Thoracic aorta (tissue), 2 donors: ENCODE measurements around the gene NPEPL1. TPM values are rescaled to one million over a fixed set of nuclear protein-coding genes. Genes with fewer than 3 reads are reported as not detected.

Source experiments
- ATAC-seq: fragments of 150-250 bp; one replicate; pipeline ENCODE4 v1.8.0; 2017; ENCODE audit warnings: low read depth; ENCODE audit not compliant: insufficient number of reproducible peaks, low FRiP score
- DNase-seq: peaks from one replicate; pipeline ENCODE4 v3.0.0-alpha.2; 2020; ENCODE audit warnings: low spot score
- H3K27ac ChIP-seq, 2 donors: fragments of 200-600 bp; sonication (generic); 1 replicate in 1 of 2; 2 replicates in 1 of 2; pipeline ENCODE4 v1.5.1; 2016; ENCODE audit warnings: mild to moderate bottlenecking in 2 of 2, moderate library complexity in 2 of 2
- H3K27me3 ChIP-seq: fragments of 200-600 bp; sonication (generic); replicated peaks from 2 replicates; pipeline ENCODE4 v1.6.0; 2016; ENCODE audit warnings: mild to moderate bottlenecking; ENCODE audit not compliant: insufficient read depth
- H3K36me3 ChIP-seq: fragments of 200-600 bp; sonication (generic); one replicate; pipeline ENCODE4 v1.5.1; 2016
- H3K4me1 ChIP-seq, 2 donors: fragments of 200-600 bp; sonication (generic); 1 replicate in 1 of 2; 2 replicates in 1 of 2; pipeline versions ENCODE4 v1.5.1 to v1.6.0; 2016; ENCODE audit warnings: low read depth in 2 of 2, mild to moderate bottlenecking in 1 of 2; ENCODE audit not compliant: control insufficient read depth in 1 of 2
- H3K4me3 ChIP-seq: fragments of 200-600 bp; sonication (generic); 2 replicates; pipeline ENCODE4 v1.5.1; 2016; ENCODE audit warnings: mild to moderate bottlenecking
- H3K9me3 ChIP-seq: fragments of 200-600 bp; sonication (generic); 2 replicates; pipeline ENCODE4 v1.5.1; 2016
- CTCF ChIP-seq: fragments of 200-600 bp; sonication (generic); IDR thresholded peaks from one replicate; pipeline ENCODE4 v1.5.1; 2019; ENCODE audit warnings: antibody characterized with exemption
- total RNA-seq, 2 donors: library from RNA; depleted of rRNA; stranded (reverse); fragments of >200 nt; gene quantifications; one replicate each; pipeline versions ENCODE4 v1.1.0 to v1.2.3, GENCODE V29; 2016

The NPEPL1 gene
- total RNA-seq, 2 donors from 2014 or later, result 47.1 to 59.4 TPM

GRCh38 chr20:58676161-58676560, 16.4 kb upstream of the NPEPL1 start:
- ATAC-seq (no peak), DNase-seq (no peak)
- no peak for TF ChIP-seq CTCF
- H3K4me3 ChIP-seq, result no peak overlapping the region
- H3K36me3 ChIP-seq, result peaks cover 31% of the 10 kb centered on the region
- no peaks in the 10 kb centered on the region for H3K4me1 ChIP-seq
- H3K9me3 ChIP-seq, result no peaks in the 10 kb centered on the region
- H3K27me3 ChIP-seq, result no peaks in the 10 kb centered on the region
- no peak overlapping the region for H3K27ac ChIP-seq

GRCh38 chr20:58677079-58677604, 15.5 kb upstream of the NPEPL1 start:
- Histone ChIP-seq H3K27me3 (no peaks in the 10 kb centered on the region), H3K9me3 (no peaks in the 10 kb centered on the region), H3K36me3 (peaks cover 31% of the 10 kb centered on the region), H3K27ac (no peak overlapping the region), H3K4me1 (no peaks in the 10 kb centered on the region), H3K4me3 (no peak overlapping the region)
- no peak for TF ChIP-seq CTCF
- DNase-seq, result no peak
- ATAC-seq, result no peak

- no peak overlapping the region for H3K27ac ChIP-seq
- TF ChIP-seq CTCF, result no peak
- DNase-seq, result no peak
- no peak for ATAC-seq
- H3K36me3 ChIP-seq, result peaks cover 28% of the 10 kb centered on the region
- H3K27me3 ChIP-seq, result no peaks in the 10 kb centered on the region
- H3K4me1 ChIP-seq, result no peaks in the 10 kb centered on the region
- H3K4me3 ChIP-seq, result no peak overlapping the region
- no peaks in the 10 kb centered on the region for H3K9me3 ChIP-seq
Measured at GRCh38 chr20:58677808-58678207, 14.8 kb upstream of the NPEPL1 start.

- TF ChIP-seq CTCF, result no peak
- no peak for ATAC-seq
- no peak overlapping the region for H3K4me3 ChIP-seq
- H3K4me1 ChIP-seq, result no peaks in the 10 kb centered on the region
- no peaks in the 10 kb centered on the region for H3K27me3 ChIP-seq
- H3K27ac ChIP-seq, result no peak overlapping the region
- DNase-seq, result no peak
- H3K9me3 ChIP-seq, result no peaks in the 10 kb centered on the region
- peaks cover 19% of the 10 kb centered on the region for H3K36me3 ChIP-seq
Measured at GRCh38 chr20:58678806-58679205, 13.8 kb upstream of the NPEPL1 start.

GRCh38 chr20:58682656-58683531, 9.7 kb upstream of the NPEPL1 start:
- no peak overlapping the region for H3K4me3 ChIP-seq
- DNase-seq, result no peak
- no peaks in the 10 kb centered on the region for H3K36me3 ChIP-seq
- no peaks in the 10 kb centered on the region for H3K9me3 ChIP-seq
- ATAC-seq, result no peak
- H3K27ac ChIP-seq, result no peak overlapping the region
- TF ChIP-seq CTCF, result no peak
- no peaks in the 10 kb centered on the region for H3K27me3 ChIP-seq
- no peaks in the 10 kb centered on the region for H3K4me1 ChIP-seq
